Measurements from ENCODE around the gene COLQ.
A peak's percentile ranks its signal among the peaks of the same experiment; 100 is the strongest.

DNA sequence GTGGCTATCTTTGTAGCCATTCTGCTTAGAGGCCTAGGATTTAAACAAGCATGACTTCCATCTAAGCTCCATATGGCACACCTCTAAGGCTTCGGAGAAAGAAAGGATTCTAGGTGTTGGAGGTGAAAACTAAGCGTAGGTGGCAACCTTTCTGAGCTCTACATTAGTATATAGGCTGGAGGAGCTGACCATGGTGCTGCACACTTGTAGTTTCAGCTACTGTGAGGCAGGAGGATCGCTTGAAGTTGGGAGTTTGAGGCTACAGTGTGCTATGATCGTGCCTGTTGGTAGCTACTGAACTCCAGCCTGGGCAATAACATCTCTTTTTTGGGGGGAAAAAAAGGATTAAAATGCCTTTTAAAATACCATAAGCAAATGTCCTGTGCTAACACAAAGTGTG lies 86.8 kb downstream of the COLQ start:
- no peak for TF ChIP-seq CEBPB (IDR thresholded peaks at IDR 0.05)
- TF ChIP-seq, protein P1, sequence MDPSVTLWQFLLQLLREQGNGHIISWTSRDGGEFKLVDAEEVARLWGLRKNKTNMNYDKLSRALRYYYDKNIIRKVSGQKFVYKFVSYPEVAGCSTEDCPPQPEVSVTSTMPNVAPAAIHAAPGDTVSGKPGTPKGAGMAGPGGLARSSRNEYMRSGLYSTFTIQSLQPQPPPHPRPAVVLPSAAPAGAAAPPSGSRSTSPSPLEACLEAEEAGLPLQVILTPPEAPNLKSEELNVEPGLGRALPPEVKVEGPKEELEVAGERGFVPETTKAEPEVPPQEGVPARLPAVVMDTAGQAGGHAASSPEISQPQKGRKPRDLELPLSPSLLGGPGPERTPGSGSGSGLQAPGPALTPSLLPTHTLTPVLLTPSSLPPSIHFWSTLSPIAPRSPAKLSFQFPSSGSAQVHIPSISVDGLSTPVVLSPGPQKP (IDR thresholded peaks at IDR 0.05; ENCODE audit: low read depth, low read length), result no peak
- TF ChIP-seq, protein P2, sequence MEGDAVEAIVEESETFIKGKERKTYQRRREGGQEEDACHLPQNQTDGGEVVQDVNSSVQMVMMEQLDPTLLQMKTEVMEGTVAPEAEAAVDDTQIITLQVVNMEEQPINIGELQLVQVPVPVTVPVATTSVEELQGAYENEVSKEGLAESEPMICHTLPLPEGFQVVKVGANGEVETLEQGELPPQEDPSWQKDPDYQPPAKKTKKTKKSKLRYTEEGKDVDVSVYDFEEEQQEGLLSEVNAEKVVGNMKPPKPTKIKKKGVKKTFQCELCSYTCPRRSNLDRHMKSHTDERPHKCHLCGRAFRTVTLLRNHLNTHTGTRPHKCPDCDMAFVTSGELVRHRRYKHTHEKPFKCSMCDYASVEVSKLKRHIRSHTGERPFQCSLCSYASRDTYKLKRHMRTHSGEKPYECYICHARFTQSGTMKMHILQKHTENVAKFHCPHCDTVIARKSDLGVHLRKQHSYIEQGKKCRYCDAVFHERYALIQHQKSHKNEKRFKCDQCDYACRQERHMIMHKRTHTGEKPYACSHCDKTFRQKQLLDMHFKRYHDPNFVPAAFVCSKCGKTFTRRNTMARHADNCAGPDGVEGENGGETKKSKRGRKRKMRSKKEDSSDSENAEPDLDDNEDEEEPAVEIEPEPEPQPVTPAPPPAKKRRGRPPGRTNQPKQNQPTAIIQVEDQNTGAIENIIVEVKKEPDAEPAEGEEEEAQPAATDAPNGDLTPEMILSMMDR (IDR thresholded peaks at IDR 0.05), result no peak
- TF ChIP-seq RFX5 (IDR thresholded peaks at IDR 0.05), result no peak
- TF ChIP-seq, protein P3, sequence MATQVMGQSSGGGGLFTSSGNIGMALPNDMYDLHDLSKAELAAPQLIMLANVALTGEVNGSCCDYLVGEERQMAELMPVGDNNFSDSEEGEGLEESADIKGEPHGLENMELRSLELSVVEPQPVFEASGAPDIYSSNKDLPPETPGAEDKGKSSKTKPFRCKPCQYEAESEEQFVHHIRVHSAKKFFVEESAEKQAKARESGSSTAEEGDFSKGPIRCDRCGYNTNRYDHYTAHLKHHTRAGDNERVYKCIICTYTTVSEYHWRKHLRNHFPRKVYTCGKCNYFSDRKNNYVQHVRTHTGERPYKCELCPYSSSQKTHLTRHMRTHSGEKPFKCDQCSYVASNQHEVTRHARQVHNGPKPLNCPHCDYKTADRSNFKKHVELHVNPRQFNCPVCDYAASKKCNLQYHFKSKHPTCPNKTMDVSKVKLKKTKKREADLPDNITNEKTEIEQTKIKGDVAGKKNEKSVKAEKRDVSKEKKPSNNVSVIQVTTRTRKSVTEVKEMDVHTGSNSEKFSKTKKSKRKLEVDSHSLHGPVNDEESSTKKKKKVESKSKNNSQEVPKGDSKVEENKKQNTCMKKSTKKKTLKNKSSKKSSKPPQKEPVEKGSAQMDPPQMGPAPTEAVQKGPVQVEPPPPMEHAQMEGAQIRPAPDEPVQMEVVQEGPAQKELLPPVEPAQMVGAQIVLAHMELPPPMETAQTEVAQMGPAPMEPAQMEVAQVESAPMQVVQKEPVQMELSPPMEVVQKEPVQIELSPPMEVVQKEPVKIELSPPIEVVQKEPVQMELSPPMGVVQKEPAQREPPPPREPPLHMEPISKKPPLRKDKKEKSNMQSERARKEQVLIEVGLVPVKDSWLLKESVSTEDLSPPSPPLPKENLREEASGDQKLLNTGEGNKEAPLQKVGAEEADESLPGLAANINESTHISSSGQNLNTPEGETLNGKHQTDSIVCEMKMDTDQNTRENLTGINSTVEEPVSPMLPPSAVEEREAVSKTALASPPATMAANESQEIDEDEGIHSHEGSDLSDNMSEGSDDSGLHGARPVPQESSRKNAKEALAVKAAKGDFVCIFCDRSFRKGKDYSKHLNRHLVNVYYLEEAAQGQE (IDR thresholded peaks at IDR 0.05), result peak; percentile 72
- TF ChIP-seq RNF2 (IDR thresholded peaks at IDR 0.05; ENCODE audit: borderline replicate concordance, low read depth), result no peak
- TF ChIP-seq POLR2A (IDR thresholded peaks at IDR 0.05; ENCODE audit: low read length), result no peak
